HG02884 (cell line): ENCODE results near the gene HLA-DRA.
"Not testable (repeated sequence)": the region's sequence is repeated elsewhere in the genome, so short reads cannot be mapped to it uniquely, and the experiment has no call there.

Source experiments
- ATAC-seq: cut with Tn5 transposase; IDR thresholded peaks from one replicate; pipeline ENCODE4 v1.9.1; 2021; ENCODE audit warnings: mild to moderate bottlenecking, moderate library complexity; ENCODE audit not compliant: unreplicated experiment

The HLA-DRA gene

GRCh38 chr6:32430179-32430578 lies 9.5 kb upstream of the HLA-DRA start:
- no peak for ATAC-seq

- ATAC-seq: no peak
Measured at GRCh38 chr6:32431142-32431541, 8.5 kb upstream of the HLA-DRA start.

GRCh38 chr6:32432050-32432450 lies 7.6 kb upstream of the HLA-DRA start:
- no peak for ATAC-seq

DNA sequence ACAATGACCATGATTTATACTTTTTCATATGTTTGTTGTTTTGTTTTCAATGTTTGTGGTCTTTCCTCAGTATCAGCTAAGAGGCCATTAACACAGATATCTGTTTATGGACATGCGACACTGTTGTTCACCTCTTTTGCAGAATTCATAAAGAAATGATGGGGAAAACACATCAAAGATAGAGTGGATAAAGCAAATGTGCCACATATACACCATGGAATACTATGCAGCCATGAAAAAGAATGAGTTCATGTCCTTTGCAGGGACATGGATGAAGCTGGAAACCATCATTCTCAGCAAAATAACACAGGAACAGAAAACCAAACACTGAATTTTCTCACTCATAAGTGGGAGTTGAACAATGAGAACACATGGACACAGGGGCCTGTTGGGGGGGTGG lies 5.7 kb upstream of the HLA-DRA start:
- not testable (repeated sequence) for ATAC-seq

GRCh38 chr6:32436186-32436585 lies 3.5 kb upstream of the HLA-DRA start:
- no peak for ATAC-seq

DNA sequence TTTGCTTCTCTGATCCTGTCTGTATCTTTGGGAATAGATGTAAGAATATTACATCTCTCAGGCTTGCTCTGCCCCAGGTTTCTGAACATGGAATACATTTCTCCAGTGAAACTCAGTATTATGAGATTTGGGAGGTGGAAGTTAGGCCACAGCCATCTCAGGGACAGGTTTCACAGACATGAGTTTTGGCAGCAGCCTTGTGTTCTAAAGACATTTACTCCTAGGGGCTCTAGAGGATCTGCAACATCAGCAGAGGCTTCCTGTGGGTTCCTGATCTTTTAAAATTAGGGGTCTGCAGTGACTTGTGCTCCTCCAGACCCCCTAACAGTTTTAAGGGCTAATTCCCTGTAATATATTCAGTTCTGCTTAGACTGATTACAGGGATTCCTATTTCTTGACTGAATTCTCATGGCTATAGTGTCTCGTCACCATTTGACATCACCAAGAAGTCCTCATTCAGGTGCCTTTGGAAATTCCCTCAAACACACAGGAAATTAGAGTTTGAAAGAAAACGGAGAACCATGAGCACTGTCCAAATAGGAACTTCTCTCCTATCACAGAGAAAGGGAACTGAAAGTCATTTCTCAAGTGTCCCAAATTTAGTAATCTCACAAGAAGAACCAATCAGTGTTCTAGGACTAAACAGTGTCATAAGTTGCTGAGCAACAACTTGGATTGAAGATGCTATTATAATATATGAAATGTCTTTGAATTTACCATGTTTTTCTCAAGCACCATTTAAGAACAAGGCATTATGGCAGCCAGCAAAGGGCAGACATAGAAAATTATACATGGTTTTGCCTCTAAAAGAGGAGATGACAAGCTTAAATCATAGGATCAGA lies 2.5 kb upstream of the HLA-DRA start:
- peak; percentile 47 for ATAC-seq

- no peak for ATAC-seq
Measured at GRCh38 chr6:32439139-32439538, 548 bp upstream of the HLA-DRA start.

GRCh38 chr6:32442243-32442667 lies 2.6 kb downstream of the HLA-DRA start:
- ATAC-seq: no peak

DNA sequence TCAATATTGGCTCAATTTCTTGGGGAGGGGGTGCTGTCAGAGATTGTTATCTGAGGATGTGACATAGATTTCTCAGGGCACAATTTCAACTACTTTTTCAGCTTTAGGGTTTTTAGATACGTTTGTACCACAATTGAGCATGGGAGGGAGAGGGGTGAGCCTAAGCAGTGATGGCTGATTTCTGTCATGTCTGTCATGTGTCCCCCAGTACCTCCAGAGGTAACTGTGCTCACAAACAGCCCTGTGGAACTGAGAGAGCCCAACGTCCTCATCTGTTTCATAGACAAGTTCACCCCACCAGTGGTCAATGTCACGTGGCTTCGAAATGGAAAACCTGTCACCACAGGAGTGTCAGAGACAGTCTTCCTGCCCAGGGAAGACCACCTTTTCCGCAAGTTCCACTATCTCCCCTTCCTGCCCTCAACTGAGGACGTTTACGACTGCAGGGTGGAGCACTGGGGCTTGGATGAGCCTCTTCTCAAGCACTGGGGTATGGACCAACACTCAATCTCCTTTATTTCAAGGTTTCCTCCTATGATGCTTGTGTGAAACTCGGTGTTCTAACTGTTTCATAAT lies 3.4 kb downstream of the HLA-DRA start:
- ATAC-seq: no peak

DNA sequence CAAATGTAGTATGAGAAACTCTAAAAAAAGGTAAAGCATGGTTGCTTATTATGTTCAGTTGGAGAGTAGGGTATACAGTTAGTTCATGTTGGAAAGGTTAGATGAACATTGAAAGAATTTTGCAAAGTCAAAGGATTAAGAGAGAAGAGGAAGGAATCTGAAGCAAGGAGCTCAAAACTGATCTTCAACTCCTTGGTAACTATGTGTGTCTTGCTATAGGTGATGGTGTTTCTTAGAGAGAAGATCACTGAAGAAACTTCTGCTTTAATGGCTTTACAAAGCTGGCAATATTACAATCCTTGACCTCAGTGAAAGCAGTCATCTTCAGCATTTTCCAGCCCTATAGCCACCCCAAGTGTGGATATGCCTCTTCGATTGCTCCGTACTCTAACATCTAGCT lies 4.7 kb downstream of the HLA-DRA start:
- no peak for ATAC-seq

DNA sequence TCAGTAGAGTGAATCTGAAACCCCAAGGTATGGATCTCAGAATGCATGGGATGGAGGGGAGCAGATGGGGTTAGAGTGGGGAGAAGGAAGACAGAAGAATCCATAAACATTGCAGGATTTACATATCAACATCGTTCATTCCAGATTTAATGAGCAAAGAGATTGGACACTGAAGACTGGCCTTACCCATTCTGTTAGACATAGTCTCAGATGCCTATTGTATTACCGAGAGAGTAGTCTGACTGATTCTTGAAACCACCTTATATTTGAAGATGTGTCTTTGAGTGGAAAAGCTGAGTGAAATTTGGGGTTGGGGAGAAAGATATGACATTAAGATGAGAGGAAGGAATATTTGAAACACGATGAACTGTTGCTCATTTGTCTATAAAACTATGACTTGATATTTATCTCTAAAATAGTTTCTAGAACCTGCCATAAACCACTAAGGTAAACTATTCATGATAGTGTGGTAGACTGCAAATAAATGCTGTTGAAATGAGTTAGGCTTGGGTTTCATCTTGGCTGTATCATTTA lies 5.7 kb downstream of the HLA-DRA start:
- ATAC-seq: no peak

DNA sequence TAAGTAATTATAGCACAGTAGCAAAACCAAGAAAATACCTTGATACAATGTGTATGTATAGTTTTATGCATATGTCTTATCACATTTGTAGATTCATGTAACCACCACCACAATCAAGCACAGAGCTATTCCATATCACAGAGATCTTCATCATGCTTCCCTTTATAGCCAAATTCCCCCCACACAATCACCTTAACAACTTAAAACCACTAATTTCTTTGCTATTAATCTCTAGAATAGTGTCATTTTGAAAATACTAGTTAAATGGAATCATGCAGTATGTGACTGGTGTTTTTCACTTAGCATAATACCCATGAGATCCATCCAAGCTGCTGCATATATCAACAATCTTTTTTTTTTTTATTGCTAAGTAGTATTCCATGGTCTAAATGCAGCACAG lies 8.2 kb downstream of the HLA-DRA start:
- no peak for ATAC-seq

DNA sequence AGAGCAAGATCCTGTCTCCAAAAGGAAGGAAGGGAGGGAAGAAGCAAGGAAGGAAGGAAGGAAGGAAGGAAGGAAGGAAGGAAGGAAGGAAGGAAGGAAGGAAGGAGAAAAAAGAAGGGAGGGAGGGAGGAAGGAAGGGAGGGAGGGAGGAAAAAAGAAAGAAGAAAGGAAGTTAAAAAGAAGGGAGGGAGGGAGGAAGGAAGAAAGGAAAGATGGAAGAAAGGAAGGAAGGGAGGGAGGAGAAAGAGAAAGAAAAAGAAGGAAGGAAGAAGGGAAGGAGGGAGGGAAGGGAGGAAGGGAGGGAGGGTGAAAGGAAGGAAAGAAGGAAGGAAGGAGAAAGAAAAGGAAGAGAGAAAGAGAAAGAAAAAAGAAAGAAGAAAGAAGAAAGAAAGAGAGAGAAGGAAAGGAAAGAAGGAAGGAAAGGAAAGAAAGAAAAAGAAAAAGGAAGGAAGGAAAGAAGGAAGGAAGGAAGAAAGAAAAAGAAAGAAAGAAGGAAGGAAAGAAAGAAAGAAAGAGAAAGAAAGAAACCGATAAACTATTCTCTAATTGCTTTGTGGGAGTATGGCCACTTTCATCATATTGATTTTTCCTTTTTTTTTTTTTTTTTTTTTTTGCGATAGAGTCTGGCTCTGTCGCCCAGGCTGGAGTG lies 9.5 kb downstream of the HLA-DRA start:
- no peak for ATAC-seq

GRCh38 chr6:32457054-32457453 lies 17.4 kb downstream of the HLA-DRA start:
- no peak for ATAC-seq

- no peak for ATAC-seq
Measured at GRCh38 chr6:32459781-32460424, 20.2 kb downstream of the HLA-DRA start.

GRCh38 chr6:32460528-32460927 lies 20.8 kb downstream of the HLA-DRA start:
- no peak for ATAC-seq

GRCh38 chr6:32461493-32461892 lies 21.8 kb downstream of the HLA-DRA start:
- no peak for ATAC-seq

DNA sequence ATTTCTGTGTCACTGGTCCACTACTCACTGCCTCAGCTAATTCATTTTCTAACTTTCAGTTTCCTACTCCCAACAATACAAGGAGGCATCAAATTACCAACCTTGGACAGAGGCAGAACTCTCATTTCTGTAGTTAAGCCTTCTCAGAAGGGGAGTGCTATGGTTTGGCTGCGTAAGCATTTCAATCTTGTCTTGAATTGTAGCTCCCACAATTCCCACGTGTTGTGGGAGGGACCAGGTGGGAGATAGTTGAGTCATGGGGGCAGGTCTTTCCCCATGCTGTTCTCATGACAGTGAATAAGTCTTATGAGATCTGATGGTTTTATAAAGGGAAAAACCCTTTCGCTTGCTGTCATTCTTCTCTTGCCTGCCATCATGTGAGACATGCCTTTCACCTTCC lies 22.9 kb downstream of the HLA-DRA start:
- ATAC-seq: no peak

GRCh38 chr6:32467743-32468503 lies 28.2 kb downstream of the HLA-DRA start:
- not testable (repeated sequence) for ATAC-seq

DNA sequence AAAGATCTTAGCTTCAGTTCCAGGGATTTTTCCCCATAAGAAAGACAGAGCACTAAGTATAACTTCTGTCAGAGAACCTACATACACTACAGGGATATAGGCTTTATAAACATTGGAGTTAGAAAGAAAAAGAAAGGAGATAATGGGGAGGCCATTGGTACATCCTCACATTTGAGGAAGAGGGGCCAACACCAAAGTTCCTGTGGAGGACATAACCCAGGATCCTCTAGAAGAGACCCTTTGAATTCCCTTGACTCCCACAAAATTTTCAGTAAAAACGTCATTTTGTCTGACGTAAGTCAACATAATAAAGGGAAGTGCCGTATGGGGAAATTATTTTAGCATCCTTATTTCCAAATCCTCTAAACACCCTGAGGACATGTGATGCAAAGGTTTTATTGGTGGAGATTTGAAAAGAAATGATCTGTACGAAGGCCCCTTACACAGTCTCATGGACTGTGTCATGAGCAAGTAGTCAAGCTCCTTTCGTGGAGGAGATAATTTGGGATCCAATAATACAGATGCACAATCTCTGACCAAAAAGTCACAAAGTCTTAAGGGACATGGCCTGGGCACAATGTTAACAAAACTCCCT lies 33.2 kb downstream of the HLA-DRA start:
- ATAC-seq: no peak
